GM19351 (cell line): ENCODE results near the gene CLEC3B.
"Not testable (repeated sequence)": the region's sequence is repeated elsewhere in the genome, so short reads cannot be mapped to it uniquely, and the experiment has no call there.

Experiments
- ATAC-seq: cut with Tn5 transposase; IDR thresholded peaks from one replicate; pipeline ENCODE4 v1.9.1; 2021; ENCODE audit warnings: mild to moderate bottlenecking, moderate library complexity; ENCODE audit not compliant: unreplicated experiment

CLEC3B gene

DNA sequence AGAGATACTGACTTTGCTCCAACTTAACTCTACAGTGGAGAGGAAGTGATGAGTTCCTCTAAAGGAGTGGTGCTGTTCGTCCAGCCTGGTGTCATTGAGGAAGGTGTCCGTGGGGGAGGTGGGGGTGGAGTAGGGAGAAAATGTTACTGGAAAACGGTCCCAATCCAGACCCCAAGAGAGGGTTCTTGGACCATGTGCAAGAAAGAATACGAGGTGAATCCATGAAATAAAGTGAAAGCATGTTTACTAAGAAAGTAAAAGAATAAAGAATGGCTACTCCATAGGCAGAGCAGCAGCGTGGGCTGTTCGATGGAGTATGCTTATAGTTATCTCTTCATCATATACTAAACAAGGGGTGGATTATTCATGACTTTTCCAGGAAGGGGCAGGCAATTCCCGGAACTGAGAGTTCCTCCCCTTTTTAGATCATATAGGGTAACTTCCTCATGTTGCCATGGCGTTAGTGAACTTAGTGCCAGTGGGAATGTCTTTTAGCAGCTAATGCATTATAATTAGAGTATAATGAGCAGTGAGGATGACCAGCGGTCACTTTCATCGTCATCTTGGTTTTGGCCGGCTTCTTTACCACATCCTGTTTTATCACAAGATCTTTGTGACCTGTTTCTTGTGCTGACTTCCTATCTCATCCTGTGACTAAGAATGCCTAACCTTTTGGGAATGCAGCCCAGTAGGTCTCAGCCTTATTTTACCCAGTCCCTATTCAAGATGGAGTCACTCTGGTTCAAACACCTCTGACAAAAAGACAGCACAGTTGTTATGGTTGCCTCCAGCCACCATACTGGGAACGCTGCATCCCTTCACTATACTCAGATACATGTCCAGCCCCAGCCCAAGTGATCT, 38.6 kb downstream of the CLEC3B start:
- no peak for ATAC-seq

DNA sequence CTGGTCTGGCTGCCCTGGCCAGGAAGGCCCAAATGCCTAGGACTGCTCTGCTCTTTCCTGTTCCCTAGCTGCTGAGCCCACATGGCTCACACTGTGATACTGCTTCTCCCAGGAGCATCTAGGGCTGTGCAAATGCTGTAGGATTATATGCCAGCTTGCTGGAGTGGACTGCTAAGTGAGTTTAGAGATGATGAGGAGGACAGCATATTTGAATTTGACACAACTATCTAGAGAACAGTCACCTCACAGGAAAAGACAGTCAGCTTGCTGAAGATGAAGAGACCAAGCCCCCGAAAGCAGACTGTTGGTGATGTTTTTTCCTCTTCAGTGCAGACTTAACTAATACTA, 39.2 kb downstream of the CLEC3B start:
- ATAC-seq, result no peak

DNA sequence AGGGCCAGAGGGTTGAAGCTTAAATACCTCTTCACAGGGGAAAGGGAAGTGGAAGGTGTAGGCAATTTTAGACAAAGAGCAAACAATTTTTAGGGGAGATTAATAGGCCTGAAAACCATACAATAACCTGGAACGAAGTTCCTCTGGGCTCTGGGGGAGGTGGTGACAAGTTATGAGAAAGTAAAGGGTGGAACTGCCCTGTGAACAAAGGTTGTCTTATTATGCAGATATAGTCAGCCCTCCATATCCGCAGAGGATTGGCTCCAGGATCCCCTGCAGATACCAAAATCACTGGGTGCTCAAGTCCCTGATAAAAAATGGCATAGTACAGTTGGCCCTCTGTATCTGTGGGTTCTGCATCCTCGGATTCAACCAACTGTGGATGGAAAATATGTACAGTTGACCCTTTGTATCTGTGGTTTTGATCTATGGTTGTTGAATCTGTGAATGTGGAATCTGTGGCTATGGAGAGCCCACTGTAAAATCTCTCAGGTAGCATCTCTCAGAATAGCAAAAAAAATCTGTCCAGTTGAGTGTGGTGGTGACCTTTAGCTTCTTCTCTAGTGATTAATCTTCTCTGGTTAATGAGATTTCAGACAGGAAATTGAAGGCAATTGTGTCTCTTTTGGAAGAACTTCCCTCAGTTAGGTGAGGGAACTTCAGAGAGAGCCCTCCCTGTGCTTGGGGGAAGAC, 40.2 kb downstream of the CLEC3B start:
- ATAC-seq, result no peak

- ATAC-seq, result no peak
These were observed 41.4 kb downstream of the CLEC3B start for GRCh38 chr3:45067486-45067885.

GRCh38 chr3:45067941-45068340, 41.8 kb downstream of the CLEC3B start:
- ATAC-seq, result no peak

DNA sequence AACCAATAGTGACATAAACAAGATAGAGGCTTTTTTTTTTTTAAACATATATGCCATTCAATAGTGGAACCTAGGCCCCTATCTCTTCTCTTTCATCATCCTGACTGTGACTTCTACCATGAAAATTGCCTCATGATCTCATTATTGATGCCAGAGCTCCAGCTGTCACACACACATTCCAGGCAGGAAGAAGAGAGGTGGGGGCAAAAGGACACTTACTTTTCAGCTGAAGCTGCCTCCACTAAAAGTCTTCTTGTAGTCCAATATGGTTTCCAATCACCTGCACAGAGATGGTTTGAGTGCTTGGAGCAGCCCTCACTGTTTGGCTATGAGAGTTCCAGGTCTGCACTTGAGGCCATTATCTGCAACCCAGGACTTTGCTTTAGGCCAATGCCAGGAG, 45.0 kb downstream of the CLEC3B start:
- ATAC-seq, result no peak

DNA sequence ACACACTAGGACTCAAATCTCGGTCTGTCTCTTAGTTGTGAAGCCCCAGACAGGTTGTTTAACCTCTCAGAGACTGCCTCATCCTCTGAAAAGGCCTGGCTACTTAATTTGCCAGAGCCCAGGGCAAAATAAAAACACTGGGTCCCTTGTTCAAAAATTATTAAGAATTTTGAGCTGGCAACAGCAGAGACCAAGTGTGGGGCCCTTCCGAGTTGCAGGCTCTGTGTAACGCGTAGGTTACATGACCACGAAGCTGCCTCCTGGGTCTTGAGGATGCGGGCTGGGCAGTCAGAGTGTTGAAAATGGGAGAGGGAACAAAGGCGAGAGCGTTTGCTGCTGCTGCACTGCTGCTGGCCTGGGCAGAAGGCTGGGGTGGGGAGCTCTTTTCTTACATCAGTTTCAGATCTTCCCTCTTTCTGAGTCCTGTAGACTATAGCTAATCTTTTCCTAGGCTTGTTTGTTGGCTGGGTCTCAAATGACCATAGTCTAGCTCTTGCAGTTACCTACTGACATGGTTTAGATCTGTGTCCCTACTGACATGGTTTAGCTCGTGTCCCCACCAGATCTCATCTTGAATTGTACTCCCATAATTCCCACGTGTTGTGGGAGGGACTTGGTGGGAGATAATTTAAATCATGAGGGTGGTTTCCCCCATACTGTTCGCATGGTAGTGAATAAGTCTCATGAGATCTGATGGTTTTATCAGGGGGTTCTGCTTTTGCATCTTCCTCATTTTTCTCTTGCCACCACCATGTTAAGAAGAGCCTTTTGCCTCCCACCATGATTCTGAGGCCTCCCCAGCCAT, 49.9 kb downstream of the CLEC3B start:
- ATAC-seq, result no peak

- not testable (repeated sequence) for ATAC-seq
These were observed 52.2 kb downstream of the CLEC3B start for GRCh38 chr3:45078256-45078655.

DNA sequence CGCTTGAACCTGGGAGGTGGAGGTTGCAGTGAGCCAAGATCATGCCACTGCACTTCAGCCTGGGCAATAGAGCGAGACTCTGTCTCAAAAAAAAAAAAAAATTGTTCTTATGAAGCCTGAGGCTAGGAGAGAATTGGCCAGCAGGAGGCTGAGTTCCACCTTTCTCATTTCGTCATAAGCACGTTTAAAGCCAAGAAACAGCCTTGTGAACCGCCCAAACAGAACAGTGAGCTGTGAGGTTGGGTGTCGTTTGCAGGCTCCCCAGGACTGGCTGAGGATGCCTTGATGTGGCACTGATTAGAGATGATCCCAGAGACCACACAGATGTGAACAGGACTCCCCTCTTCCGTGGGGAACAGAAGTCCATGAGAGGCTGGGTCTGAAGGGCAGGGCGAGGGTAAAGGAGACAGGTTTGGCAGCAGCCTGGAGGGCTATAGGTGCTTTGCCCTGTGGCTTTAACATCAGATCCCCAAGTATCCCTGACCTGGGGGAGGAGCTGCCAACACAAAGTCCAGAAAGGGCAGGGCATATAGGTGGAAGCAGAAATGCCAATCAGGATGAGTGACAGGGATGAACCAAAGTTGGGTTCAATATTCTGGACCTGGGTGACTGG, 52.9 kb downstream of the CLEC3B start:
- no peak for ATAC-seq

- no peak for ATAC-seq
These were observed 53.6 kb downstream of the CLEC3B start for GRCh38 chr3:45079715-45080114.

DNA sequence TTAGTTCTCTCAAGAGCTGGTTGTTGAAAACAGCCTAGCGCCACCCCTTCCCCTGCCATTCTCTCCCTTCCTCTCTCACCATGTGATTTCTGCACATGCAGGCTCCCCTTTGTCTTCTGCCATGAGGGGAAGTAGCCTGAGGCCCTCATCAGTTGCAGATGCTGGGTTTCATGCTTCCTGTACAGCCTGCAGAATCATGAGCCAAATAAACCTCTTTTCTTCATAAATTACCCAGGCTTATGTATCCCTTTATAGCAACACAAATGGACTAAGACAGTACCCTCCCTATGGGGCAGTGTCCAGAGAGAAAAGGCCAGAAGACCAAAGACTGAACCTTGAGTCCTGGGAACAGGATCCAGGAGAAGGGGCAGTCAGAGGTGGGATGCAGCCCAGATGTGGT, 54.7 kb downstream of the CLEC3B start:
- no peak for ATAC-seq

DNA sequence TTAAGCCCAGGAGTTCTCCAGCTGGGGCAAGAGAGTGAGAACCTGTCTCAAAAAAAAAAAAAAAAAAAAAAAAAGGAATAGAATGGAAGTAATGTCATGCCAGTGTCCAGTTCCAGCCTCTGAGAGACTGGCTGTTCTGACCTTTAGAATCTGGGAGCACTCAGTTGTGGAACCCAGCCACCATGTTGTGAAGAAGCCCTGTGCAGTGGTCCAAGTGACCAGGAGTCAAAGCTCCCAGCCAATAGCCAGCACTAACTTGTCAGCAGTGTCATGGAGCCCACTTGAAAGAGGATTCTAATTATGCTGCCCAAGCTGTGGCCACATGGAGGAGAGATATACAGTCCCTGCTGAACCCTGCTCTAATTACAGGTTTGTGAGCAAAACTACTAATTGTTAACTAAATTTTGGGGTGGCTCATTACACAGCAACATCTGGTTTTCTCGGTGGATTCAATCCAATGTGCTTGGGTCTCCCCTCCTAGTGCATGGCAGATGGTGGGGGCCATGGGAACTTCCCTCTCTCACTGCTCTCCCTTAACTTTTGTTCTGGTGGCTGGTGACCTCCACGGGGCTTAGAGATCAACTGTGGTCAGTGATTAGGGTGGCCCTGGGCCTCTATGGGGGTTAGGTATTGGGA, 55.5 kb downstream of the CLEC3B start:
- ATAC-seq, result no peak

DNA sequence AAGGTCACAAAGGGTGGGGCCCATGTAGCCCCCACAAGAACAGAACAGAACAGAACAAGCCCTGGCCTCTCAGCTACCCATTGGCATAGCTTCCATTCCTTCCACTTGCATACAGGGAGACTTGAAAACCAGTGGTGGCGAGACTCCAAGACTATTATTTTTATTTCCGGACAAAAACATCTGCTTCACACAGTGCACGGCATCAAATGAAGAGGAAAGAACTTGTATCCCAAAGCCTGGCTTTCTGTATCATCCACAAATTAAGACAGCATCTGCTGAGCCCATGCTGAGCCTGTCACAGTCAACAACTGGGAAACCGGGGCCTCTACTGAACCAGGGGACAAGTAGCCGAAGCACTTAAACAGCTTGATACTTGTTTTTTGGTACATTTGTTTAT, 56.0 kb downstream of the CLEC3B start:
- ATAC-seq, result no peak

GRCh38 chr3:45083023-45083422, 56.9 kb downstream of the CLEC3B start:
- no peak for ATAC-seq

- no peak for ATAC-seq
These were observed 58.3 kb downstream of the CLEC3B start for GRCh38 chr3:45084361-45084760.

GRCh38 chr3:45084820-45085816, 59.0 kb downstream of the CLEC3B start:
- no peak for ATAC-seq
